Measurements from ENCODE around the gene NOL7. TPM values are rescaled to one million over a fixed set of nuclear protein-coding genes. Genes with fewer than 3 reads are reported as not detected.

The NOL7 gene
- total and polyA plus RNA-seq, 8 donors = 18.1 to 147 (median 62.6) TPM

DNA sequence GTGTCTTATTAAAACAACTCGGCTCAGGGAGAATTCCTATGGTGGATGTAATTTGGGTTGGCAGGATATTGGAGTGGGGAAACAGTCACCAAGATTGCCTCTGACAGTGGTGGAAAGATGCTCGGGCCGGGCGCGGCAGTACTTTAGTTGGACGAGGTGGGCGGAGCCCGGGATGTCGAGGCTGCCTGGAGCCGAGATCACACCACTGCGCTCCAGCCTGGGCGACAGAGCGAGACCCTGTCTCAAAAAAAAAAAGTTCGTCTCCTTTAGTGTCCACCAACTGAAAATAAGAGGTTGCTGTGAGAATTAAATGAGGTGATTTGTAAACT lies 621 bp downstream of the NOL7 start:
- Histone ChIP-seq H3K9me3 (no peaks in the 10 kb centered on the region), H3K27me3 (no peaks in the 10 kb centered on the region), H3K27ac (peak overlapping the region; percentile 83 to 93 (median 91)), H3K36me3 (peaks cover 18 to 46% (median 37%) of the 10 kb centered on the region in 4 donors), H3K4me3 (peak overlapping the region; percentile 67 to 88 (median 86)), H3K4me1 (peaks cover 19 to 38% (median 31%) of the 10 kb centered on the region in 4 donors)
- 0 to 1% (median 0%) methylated on average over 14 of the region's 14 CpGs for WGBS, 5 donors
- TF ChIP-seq POLR2AphosphoS5 (IDR thresholded peaks at IDR 0.05) = no peak
- TF ChIP-seq, protein P1, sequence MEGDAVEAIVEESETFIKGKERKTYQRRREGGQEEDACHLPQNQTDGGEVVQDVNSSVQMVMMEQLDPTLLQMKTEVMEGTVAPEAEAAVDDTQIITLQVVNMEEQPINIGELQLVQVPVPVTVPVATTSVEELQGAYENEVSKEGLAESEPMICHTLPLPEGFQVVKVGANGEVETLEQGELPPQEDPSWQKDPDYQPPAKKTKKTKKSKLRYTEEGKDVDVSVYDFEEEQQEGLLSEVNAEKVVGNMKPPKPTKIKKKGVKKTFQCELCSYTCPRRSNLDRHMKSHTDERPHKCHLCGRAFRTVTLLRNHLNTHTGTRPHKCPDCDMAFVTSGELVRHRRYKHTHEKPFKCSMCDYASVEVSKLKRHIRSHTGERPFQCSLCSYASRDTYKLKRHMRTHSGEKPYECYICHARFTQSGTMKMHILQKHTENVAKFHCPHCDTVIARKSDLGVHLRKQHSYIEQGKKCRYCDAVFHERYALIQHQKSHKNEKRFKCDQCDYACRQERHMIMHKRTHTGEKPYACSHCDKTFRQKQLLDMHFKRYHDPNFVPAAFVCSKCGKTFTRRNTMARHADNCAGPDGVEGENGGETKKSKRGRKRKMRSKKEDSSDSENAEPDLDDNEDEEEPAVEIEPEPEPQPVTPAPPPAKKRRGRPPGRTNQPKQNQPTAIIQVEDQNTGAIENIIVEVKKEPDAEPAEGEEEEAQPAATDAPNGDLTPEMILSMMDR (IDR thresholded peaks at IDR 0.05) = no peak
- no peak for TF ChIP-seq EP300 (IDR thresholded peaks at IDR 0.05)
- no peak for TF ChIP-seq POLR2A (IDR thresholded peaks at IDR 0.05)
- DNase-seq = peak; percentile 45 to 71
- intact Hi-C loops (cut with DNase I; ENCODE audit: low total_unique reads) = no loop called here

DNA sequence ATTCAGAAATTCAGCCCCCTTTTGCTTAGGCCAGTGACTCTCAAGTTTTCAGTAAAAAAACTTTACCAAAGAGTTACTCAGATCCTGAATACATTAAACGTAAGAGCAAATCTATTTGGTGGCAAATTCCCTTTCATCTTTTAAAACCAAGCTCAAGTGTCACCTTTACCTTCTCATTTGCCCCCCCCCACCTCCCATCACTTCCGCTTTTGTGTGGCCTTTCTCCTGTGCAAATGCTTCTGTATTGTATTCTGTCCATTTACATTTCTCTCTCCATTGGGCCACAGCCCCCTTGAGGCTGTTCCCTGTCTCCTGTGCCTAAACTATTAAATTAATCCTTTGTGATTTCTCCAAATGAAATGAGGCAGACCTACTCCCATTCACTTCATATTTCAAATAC lies 1.9 kb downstream of the NOL7 start:
- WGBS, 5 donors = 69 to 76% (median 73%) methylated on average over 2 of the region's 2 CpGs
- no peak for DNase-seq
- Histone ChIP-seq H3K36me3 (peaks cover 29 to 59% (median 50%) of the 10 kb centered on the region in 4 donors), H3K27me3 (no peaks in the 10 kb centered on the region), H3K4me3 (no peak overlapping the region), H3K27ac (no peak overlapping the region), H3K9me3 (no peaks in the 10 kb centered on the region), H3K4me1 (peaks cover 19 to 38% (median 31%) of the 10 kb centered on the region in 4 donors)
- intact Hi-C loops (cut with DNase I; ENCODE audit: low total_unique reads) = no loop called here
- TF ChIP-seq POLR2A (IDR thresholded peaks at IDR 0.05) (no peak), POLR2AphosphoS5 (IDR thresholded peaks at IDR 0.05) (no peak), EP300 (IDR thresholded peaks at IDR 0.05) (no peak)

DNA sequence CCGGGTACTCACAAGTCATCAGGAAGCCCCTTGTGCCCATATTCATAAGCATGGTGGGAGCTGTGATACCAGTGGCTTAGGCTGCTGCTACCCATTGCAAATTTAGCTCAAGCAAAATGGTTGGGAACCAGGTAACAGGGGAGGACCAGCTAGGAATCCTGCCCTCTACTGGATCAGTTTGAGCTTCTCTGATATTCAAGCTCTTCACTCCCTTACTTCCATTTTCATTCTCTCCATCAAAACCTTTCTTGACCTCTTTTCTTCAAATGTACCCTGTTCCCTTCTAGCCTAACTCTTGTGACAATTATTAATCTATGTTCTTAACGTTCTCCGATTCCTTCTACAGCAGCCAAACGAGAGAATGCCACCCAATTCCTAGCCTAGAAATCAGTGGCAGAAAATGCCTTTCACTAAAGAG lies 9.7 kb downstream of the NOL7 start:
- Histone ChIP-seq H3K4me3 (no peak overlapping the region), H3K4me1 (peaks cover 0 to 5% (median 0%) of the 10 kb centered on the region in 4 donors), H3K27me3 (no peaks in the 10 kb centered on the region), H3K36me3 (peaks cover 26 to 100% (median 95%) of the 10 kb centered on the region in 4 donors), H3K9me3 (no peaks in the 10 kb centered on the region), H3K27ac (no peak overlapping the region)
- TF ChIP-seq, protein P1 (IDR thresholded peaks at IDR 0.05) = peak in 2 of 7 experiments; percentile 25
- no peak for TF ChIP-seq POLR2A (IDR thresholded peaks at IDR 0.05)
- WGBS, 5 donors = 66 to 74% (median 73%) methylated on average over 4 of the region's 4 CpGs
- intact Hi-C loops (cut with DNase I; ENCODE audit: low total_unique reads) = loop anchor here (10.0 kb wide), 1 partner anchor 80 kb away; no protein-coding TSS in a partner anchor
- DNase-seq = peak in 1 of 2 donors; percentile 56

DNA sequence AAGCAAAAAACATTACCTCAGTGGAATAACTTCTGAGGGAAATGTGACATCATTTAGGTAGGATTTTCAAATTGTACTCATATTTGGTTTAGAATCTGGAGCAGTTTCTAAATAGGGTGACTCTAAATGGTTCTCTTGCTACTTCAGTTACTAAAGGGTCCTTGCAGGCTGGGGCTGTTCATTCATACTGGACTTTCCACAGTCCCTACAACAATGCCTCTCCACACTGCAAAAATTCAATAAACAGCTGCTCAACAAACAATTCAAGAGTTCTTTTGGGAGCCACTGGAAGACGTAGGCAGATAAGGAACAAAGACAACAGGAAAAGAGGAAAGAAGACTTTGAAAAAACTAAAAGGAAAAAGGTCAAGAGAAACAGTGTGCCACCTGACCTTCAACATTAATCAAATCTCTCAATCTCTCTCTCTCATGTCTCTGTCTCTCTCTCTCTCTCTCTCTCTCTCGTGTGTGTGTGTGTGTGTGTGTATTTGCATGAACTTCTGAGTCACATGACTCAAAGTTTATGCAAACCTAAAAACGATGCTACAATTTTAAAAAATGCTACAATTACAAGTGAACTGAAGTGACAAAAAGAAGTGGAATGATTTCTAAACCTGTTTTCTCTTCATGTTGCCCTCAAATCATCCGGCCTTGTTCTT lies 14.5 kb downstream of the NOL7 start:
- Histone ChIP-seq H3K27ac (no peak overlapping the region), H3K36me3 (peaks cover 15 to 87% (median 71%) of the 10 kb centered on the region in 4 donors), H3K9me3 (no peaks in the 10 kb centered on the region), H3K4me1 (peaks cover 0 to 5% (median 0%) of the 10 kb centered on the region in 4 donors), H3K27me3 (no peaks in the 10 kb centered on the region), H3K4me3 (no peak overlapping the region)
- no peak for DNase-seq
- WGBS, 5 donors = 32 to 48% (median 43%) methylated on average over 4 of the region's 4 CpGs
- intact Hi-C loops (cut with DNase I; ENCODE audit: low total_unique reads) = loop anchor here (10.0 kb wide), 1 partner anchor 75 kb away; no protein-coding TSS in a partner anchor
- TF ChIP-seq POLR2AphosphoS5 (IDR thresholded peaks at IDR 0.05) (no peak), EP300 (IDR thresholded peaks at IDR 0.05) (no peak), POLR2A (IDR thresholded peaks at IDR 0.05) (no peak)
- TF ChIP-seq, protein P1 (IDR thresholded peaks at IDR 0.05) = no peak

- intact Hi-C loops (cut with DNase I; ENCODE audit: low total_unique reads) = no loop called here
- no peak for DNase-seq
- no peak overlapping the region for H3K27ac ChIP-seq
These were observed 15.4 kb downstream of the NOL7 start for GRCh38 chr6:13630499-13630898.

More at GRCh38 chr6:13630499-13630898, 15.4 kb downstream of the NOL7 start:
- no peaks in the 10 kb centered on the region for H3K9me3 ChIP-seq
- peaks cover 15 to 78% (median 65%) of the 10 kb centered on the region in 4 donors for H3K36me3 ChIP-seq
- H3K4me3 ChIP-seq = no peak overlapping the region
- H3K4me1 ChIP-seq = no peaks in the 10 kb centered on the region
- TF ChIP-seq POLR2AphosphoS5 (IDR thresholded peaks at IDR 0.05) (no peak), EP300 (IDR thresholded peaks at IDR 0.05) (no peak)
- TF ChIP-seq, protein P1 (IDR thresholded peaks at IDR 0.05) = no peak
- WGBS, 5 donors = 89 to 100% (median 95%) methylated on average over 1 of the region's 1 CpG
- H3K27me3 ChIP-seq = no peaks in the 10 kb centered on the region

Data from stomach (tissue), 9 donors.